CD14-positive monocyte (primary cell): ENCODE measurements around the gene GRID2. TPM values are rescaled to one million over a fixed set of nuclear protein-coding genes. Genes with fewer than 3 reads are reported as not detected.

ENCODE experiments used
- DNase-seq, 3 donors: peaks; one replicate each; pipeline ENCODE4 v3.0.0-alpha.2; 2011 to 2022
- H2AFZ ChIP-seq: 2 replicates; pipeline ENCODE4 v1.6.0; 2012; ENCODE audit warnings: mild to moderate bottlenecking, low read depth, low read length, inconsistent platforms; ENCODE audit not compliant: insufficient read depth, poor library complexity, severe bottlenecking
- H3K27ac ChIP-seq, 2 donors: 1 replicate in 1 of 2; 2 replicates in 1 of 2; pipeline ENCODE4 v1.5.1; 2012 to 2013; ENCODE audit warnings: low read length in 2 of 2, control low read depth in 1 of 2, inconsistent platforms in 1 of 2, low read depth in 1 of 2, mild to moderate bottlenecking in 1 of 2
- H3K27me3 ChIP-seq, 2 donors: one replicate each; pipeline versions ENCODE4 v1.6.0 to v1.6.1; 2011 to 2013; ENCODE audit warnings: low read length in 2 of 2; ENCODE audit not compliant: control insufficient read depth in 2 of 2, insufficient read depth in 2 of 2
- H3K36me3 ChIP-seq, 2 donors: replicated peaks in 1 of 2; 1 replicate in 1 of 2; 2 replicates in 1 of 2; pipeline versions ENCODE4 v1.5.1 to v1.6.1; 2012 to 2013; ENCODE audit warnings: low read length in 2 of 2, control low read depth in 1 of 2, inconsistent platforms in 1 of 2, mild to moderate bottlenecking in 1 of 2; ENCODE audit not compliant: insufficient read depth in 2 of 2, control insufficient read depth in 1 of 2
- H3K4me1 ChIP-seq, 2 donors: 1 replicate in 1 of 2; 2 replicates in 1 of 2; pipeline versions ENCODE4 v1.5.1 to v1.6.1; 2012 to 2013; ENCODE audit warnings: low read length in 2 of 2, control low read depth in 1 of 2, inconsistent platforms in 1 of 2, mild to moderate bottlenecking in 1 of 2, moderate library complexity in 1 of 2; ENCODE audit not compliant: insufficient read depth in 2 of 2, control insufficient read depth in 1 of 2
- H3K4me2 ChIP-seq: replicated peaks from 2 replicates; pipeline ENCODE3; 2012; ENCODE audit warnings: low read length, moderate library complexity, mild to moderate bottlenecking; ENCODE audit not compliant: poor library complexity, severe bottlenecking; ENCODE audit errors: extremely low read depth
- H3K4me3 ChIP-seq, 3 experiments: fragments of 200-600 bp in 1 of 3; sonication (generic) in 1 of 3; replicated peaks in 1 of 3; 1 replicate in 2 of 3; 2 replicates in 1 of 3; pipeline ENCODE4 v1.5.1; 2011 to 2013; ENCODE audit warnings: low read length in 3 of 3, mild to moderate bottlenecking in 3 of 3, control low read depth in 2 of 3, low read depth in 2 of 3, inconsistent platforms in 1 of 3, moderate library complexity in 1 of 3
- H3K79me2 ChIP-seq: 2 replicates; pipeline ENCODE4 v1.6.0; 2012; ENCODE audit warnings: mild to moderate bottlenecking, control low read depth, inconsistent platforms, low read length, moderate library complexity; ENCODE audit not compliant: insufficient read depth
- H3K9ac ChIP-seq: 2 replicates; pipeline ENCODE4 v1.6.0; 2017; ENCODE audit warnings: low read length, mild to moderate bottlenecking; ENCODE audit not compliant: insufficient read depth, poor library complexity, severe bottlenecking
- H3K9me3 ChIP-seq, 2 donors: replicated peaks in 1 of 2; 1 replicate in 1 of 2; 2 replicates in 1 of 2; pipeline versions ENCODE4 v1.5.1 to v1.6.1; 2012 to 2013; ENCODE audit warnings: low read length in 2 of 2, control low read depth in 1 of 2; ENCODE audit not compliant: control insufficient read depth in 1 of 2, insufficient read depth in 1 of 2
- H4K20me1 ChIP-seq: 2 replicates; pipeline ENCODE4 v1.6.0; 2012; ENCODE audit warnings: mild to moderate bottlenecking, low read length, control low read depth, moderate library complexity; ENCODE audit not compliant: insufficient read depth
- H3K27ac Mint-ChIP-seq, 7 donors: one replicate each; pipeline ENCODE4 v1.8.0; 2020; ENCODE audit warnings: mild to moderate bottlenecking in 7 of 7, mixed read lengths in 7 of 7, moderate library complexity in 6 of 7, inconsistent platforms in 2 of 7
- H3K27me3 Mint-ChIP-seq, 3 donors: one replicate each; pipeline ENCODE4 v1.8.0; 2021 to 2022; ENCODE audit warnings: low read depth in 3 of 3, mild to moderate bottlenecking in 3 of 3, mixed read lengths in 3 of 3, moderate library complexity in 3 of 3, inconsistent platforms in 1 of 3
- H3K36me3 Mint-ChIP-seq, 2 donors: one replicate each; pipeline ENCODE4 v1.8.0; 2020; ENCODE audit warnings: mixed read lengths in 2 of 2, inconsistent platforms in 1 of 2, mild to moderate bottlenecking in 1 of 2
- H3K4me1 Mint-ChIP-seq: one replicate; pipeline ENCODE4 v1.8.0; 2020; ENCODE audit warnings: mild to moderate bottlenecking, mixed read lengths
- H3K4me3 Mint-ChIP-seq, 2 donors: one replicate each; pipeline ENCODE4 v1.8.0; 2020; ENCODE audit warnings: mild to moderate bottlenecking in 2 of 2, mixed read lengths in 2 of 2, moderate library complexity in 1 of 2
- H3K9me3 Mint-ChIP-seq, 7 donors: one replicate each; pipeline ENCODE4 v1.8.0; 2020 to 2022; ENCODE audit warnings: mixed read lengths in 7 of 7, mild to moderate bottlenecking in 6 of 7, moderate library complexity in 6 of 7, inconsistent platforms in 2 of 7
- WGBS: methylation state at CpG from one replicate; pipeline ENCODE4 v1.1.5; 2013; ENCODE audit warnings: missing lambda C conversion rate; ENCODE audit not compliant: insufficient coverage; 5-methylcytosine and 5-hydroxymethylcytosine counted together
- intact Hi-C, 2 donors: fragments of 100-400 bp; cut with micrococcal nuclease; formaldehyde crosslinking; loops; one replicate each; pipeline versions ENCODE4 v1.15.0 to v1.15.1; 2023
- polyA plus RNA-seq, 3 donors: library from polyadenylated mRNA; depleted of rRNA in 1 of 3; unstranded in 2 of 3; stranded (reverse) in 1 of 3; fragments of 300-500 nt in 2 of 3; fragments of >200 nt in 1 of 3; fragmentation: Illumina TruSeq in 2 of 3; gene quantifications; 1 replicate in 2 of 3; 2 replicates in 1 of 3; pipeline ENCODE4 v1.2.3, GENCODE V29; 2012 to 2021
- TF ChIP-seq, protein P1 (sequence below): fragments of 200-600 bp; IDR thresholded peaks from one replicate; pipeline ENCODE4 v1.8.0; 2022; ENCODE audit warnings: antibody characterized with exemption, mild to moderate bottlenecking

The GRID2 gene
- polyA plus RNA-seq, 3 donors = not detected

- intact Hi-C loops = no loop called here
- Mint-ChIP-seq H3K9me3 (no peaks in the 10 kb centered on the region), H3K4me1 (no peaks in the 10 kb centered on the region), H3K4me3 (no peak overlapping the region), H3K27me3 (peaks cover 0 to 1% (median 0%) of the 10 kb centered on the region in 3 donors), H3K36me3 (no peaks in the 10 kb centered on the region), H3K27ac (no peak overlapping the region)
- Histone ChIP-seq H3K79me2 (no peaks in the 10 kb centered on the region), H3K9me3 (no peaks in the 10 kb centered on the region), H3K27ac (no peak overlapping the region), H3K4me1 (no peaks in the 10 kb centered on the region), H3K36me3 (no peaks in the 10 kb centered on the region), H4K20me1 (no peaks in the 10 kb centered on the region), H3K4me2 (no peak overlapping the region), H3K4me3 (no peak overlapping the region), H2AFZ (no peak overlapping the region), H3K9ac (no peak overlapping the region), H3K27me3 (no peaks in the 10 kb centered on the region)
- no peak for DNase-seq
- TF ChIP-seq, protein P1, sequence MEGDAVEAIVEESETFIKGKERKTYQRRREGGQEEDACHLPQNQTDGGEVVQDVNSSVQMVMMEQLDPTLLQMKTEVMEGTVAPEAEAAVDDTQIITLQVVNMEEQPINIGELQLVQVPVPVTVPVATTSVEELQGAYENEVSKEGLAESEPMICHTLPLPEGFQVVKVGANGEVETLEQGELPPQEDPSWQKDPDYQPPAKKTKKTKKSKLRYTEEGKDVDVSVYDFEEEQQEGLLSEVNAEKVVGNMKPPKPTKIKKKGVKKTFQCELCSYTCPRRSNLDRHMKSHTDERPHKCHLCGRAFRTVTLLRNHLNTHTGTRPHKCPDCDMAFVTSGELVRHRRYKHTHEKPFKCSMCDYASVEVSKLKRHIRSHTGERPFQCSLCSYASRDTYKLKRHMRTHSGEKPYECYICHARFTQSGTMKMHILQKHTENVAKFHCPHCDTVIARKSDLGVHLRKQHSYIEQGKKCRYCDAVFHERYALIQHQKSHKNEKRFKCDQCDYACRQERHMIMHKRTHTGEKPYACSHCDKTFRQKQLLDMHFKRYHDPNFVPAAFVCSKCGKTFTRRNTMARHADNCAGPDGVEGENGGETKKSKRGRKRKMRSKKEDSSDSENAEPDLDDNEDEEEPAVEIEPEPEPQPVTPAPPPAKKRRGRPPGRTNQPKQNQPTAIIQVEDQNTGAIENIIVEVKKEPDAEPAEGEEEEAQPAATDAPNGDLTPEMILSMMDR = no peak
- WGBS = 80% methylated on average over 1 of the region's 4 CpGs
These were observed 1013.3 kb downstream of the GRID2 start for GRCh38 chr4:93317057-93317456.

GRCh38 chr4:93317561-93317960, 1013.8 kb downstream of the GRID2 start:
- intact Hi-C loops = no loop called here
- Mint-ChIP-seq H3K27ac (no peak overlapping the region), H3K27me3 (peaks cover 0 to 1% (median 0%) of the 10 kb centered on the region in 3 donors), H3K4me1 (no peaks in the 10 kb centered on the region), H3K9me3 (no peaks in the 10 kb centered on the region), H3K4me3 (no peak overlapping the region), H3K36me3 (no peaks in the 10 kb centered on the region)
- no peak overlapping the region for H3K27ac ChIP-seq
- no peak overlapping the region for H2AFZ ChIP-seq
- no peak overlapping the region for H3K4me2 ChIP-seq
- no peak overlapping the region for H3K9ac ChIP-seq
- H3K9me3 ChIP-seq = no peaks in the 10 kb centered on the region
- H3K27me3 ChIP-seq = no peaks in the 10 kb centered on the region
- no peak overlapping the region for H3K4me3 ChIP-seq
- H3K79me2 ChIP-seq = no peaks in the 10 kb centered on the region
- no peaks in the 10 kb centered on the region for H3K4me1 ChIP-seq
- WGBS = no CpG with 5 or more reads among the region's 1 CpG
- TF ChIP-seq, protein P1 = no peak
- no peaks in the 10 kb centered on the region for H4K20me1 ChIP-seq
- no peak for DNase-seq
- no peaks in the 10 kb centered on the region for H3K36me3 ChIP-seq
